Neuron (in vitro differentiated cells): ENCODE measurements around the gene MBD2.
"Not testable (repeated sequence)": the region's sequence is repeated elsewhere in the genome, so short reads cannot be mapped to it uniquely, and the experiment has no call there.

Experiments
- H2AFZ ChIP-seq: one replicate; pipeline ENCODE4 v1.6.1; 2013; ENCODE audit warnings: low read depth, mild to moderate bottlenecking, inconsistent platforms, low read length, moderate library complexity
- H3K27me3 ChIP-seq: one replicate; pipeline ENCODE4 v1.6.1; 2013; ENCODE audit warnings: low read length; ENCODE audit not compliant: insufficient read depth
- H3K36me3 ChIP-seq: one replicate; pipeline ENCODE4 v1.6.1; 2013; ENCODE audit warnings: low read length; ENCODE audit not compliant: insufficient read depth
- H3K4me1 ChIP-seq: one replicate; pipeline ENCODE4 v1.6.1; 2013; ENCODE audit warnings: low read length; ENCODE audit not compliant: insufficient read depth
- H3K4me3 ChIP-seq: 2 replicates; pipeline ENCODE4 v1.5.1; 2013; ENCODE audit warnings: mild to moderate bottlenecking, low read length, moderate library complexity
- H3K9me3 ChIP-seq: one replicate; pipeline ENCODE4 v1.6.1; 2013; ENCODE audit warnings: low read length

MBD2 gene

GRCh38 chr18:54228364-54228763 lies 3.9 kb upstream of the MBD2 start:
- Histone ChIP-seq H3K9me3 (no peaks in the 10 kb centered on the region), H3K27me3 (no peaks in the 10 kb centered on the region), H3K4me1 (peaks cover 13% of the 10 kb centered on the region)

GRCh38 chr18:54223568-54224241 lies 764 bp downstream of the MBD2 start:
- no peaks in the 10 kb centered on the region for H3K36me3 ChIP-seq
- no peak overlapping the region for H2AFZ ChIP-seq

More at GRCh38 chr18:54228364-54228763, 3.9 kb upstream of the MBD2 start:
- Histone ChIP-seq H2AFZ (no peak overlapping the region), H3K36me3 (no peaks in the 10 kb centered on the region), H3K4me3 (no peak overlapping the region)

GRCh38 chr18:54222922-54223567 lies 1.4 kb downstream of the MBD2 start:
- H2AFZ ChIP-seq = no peak overlapping the region
- no peaks in the 10 kb centered on the region for H3K36me3 ChIP-seq
- peak overlapping the region; percentile 91 for H3K4me3 ChIP-seq
- H3K9me3 ChIP-seq = no peaks in the 10 kb centered on the region
- no peaks in the 10 kb centered on the region for H3K27me3 ChIP-seq
- H3K4me1 ChIP-seq = peaks cover 22% of the 10 kb centered on the region

More at GRCh38 chr18:54223568-54224241, 764 bp downstream of the MBD2 start:
- Histone ChIP-seq H3K4me3 (peak overlapping the region; percentile 91), H3K4me1 (peaks cover 22% of the 10 kb centered on the region), H3K27me3 (no peaks in the 10 kb centered on the region), H3K9me3 (no peaks in the 10 kb centered on the region)

GRCh38 chr18:54220406-54220805 lies 4.1 kb downstream of the MBD2 start:
- Histone ChIP-seq H3K9me3 (no peaks in the 10 kb centered on the region), H3K36me3 (no peaks in the 10 kb centered on the region), H3K4me1 (peaks cover 22% of the 10 kb centered on the region), H3K27me3 (no peaks in the 10 kb centered on the region), H3K4me3 (no peak overlapping the region), H2AFZ (no peak overlapping the region)

- not testable (repeated sequence) for H3K9me3 ChIP-seq, H3K36me3 ChIP-seq, H2AFZ ChIP-seq, H3K4me3 ChIP-seq, H3K27me3 ChIP-seq
- peaks cover 18% of the 10 kb centered on the region for H3K4me1 ChIP-seq
These were observed 5.7 kb downstream of the MBD2 start for GRCh38 chr18:54218803-54219202.

- H3K36me3 ChIP-seq = no peaks in the 10 kb centered on the region
- no peak overlapping the region for H3K4me3 ChIP-seq
- peaks cover 14% of the 10 kb centered on the region for H3K4me1 ChIP-seq
- H3K27me3 ChIP-seq = no peaks in the 10 kb centered on the region
- H2AFZ ChIP-seq = no peak overlapping the region
- H3K9me3 ChIP-seq = no peaks in the 10 kb centered on the region
These were observed 6.2 kb downstream of the MBD2 start for GRCh38 chr18:54218299-54218698.

- Histone ChIP-seq H3K4me1 (peaks cover 7% of the 10 kb centered on the region), H3K4me3 (no peak overlapping the region), H2AFZ (no peak overlapping the region), H3K36me3 (no peaks in the 10 kb centered on the region), H3K9me3 (no peaks in the 10 kb centered on the region), H3K27me3 (no peaks in the 10 kb centered on the region)
These were observed 6.8 kb downstream of the MBD2 start for GRCh38 chr18:54217624-54218023.

GRCh38 chr18:54215069-54215468 lies 9.4 kb downstream of the MBD2 start:
- Histone ChIP-seq H2AFZ (no peak overlapping the region), H3K36me3 (no peaks in the 10 kb centered on the region), H3K27me3 (no peaks in the 10 kb centered on the region), H3K4me1 (no peaks in the 10 kb centered on the region), H3K9me3 (no peaks in the 10 kb centered on the region), H3K4me3 (no peak overlapping the region)

GRCh38 chr18:54210463-54210862 lies 14.0 kb downstream of the MBD2 start:
- Histone ChIP-seq H3K27me3 (no peaks in the 10 kb centered on the region), H3K9me3 (no peaks in the 10 kb centered on the region), H2AFZ (no peak overlapping the region), H3K4me1 (no peaks in the 10 kb centered on the region), H3K36me3 (no peaks in the 10 kb centered on the region), H3K4me3 (no peak overlapping the region)

GRCh38 chr18:54209471-54210180 lies 14.8 kb downstream of the MBD2 start:
- H2AFZ ChIP-seq = no peak overlapping the region
- H3K4me1 ChIP-seq = no peaks in the 10 kb centered on the region
- peaks cover 4% of the 10 kb centered on the region for H3K36me3 ChIP-seq
- H3K9me3 ChIP-seq = no peaks in the 10 kb centered on the region
- no peak overlapping the region for H3K4me3 ChIP-seq
- H3K27me3 ChIP-seq = no peaks in the 10 kb centered on the region

GRCh38 chr18:54206447-54206846 lies 18.0 kb downstream of the MBD2 start:
- H3K36me3 ChIP-seq = peaks cover 26% of the 10 kb centered on the region
- H3K9me3 ChIP-seq = peaks cover 4% of the 10 kb centered on the region
- no peak overlapping the region for H2AFZ ChIP-seq
- H3K4me3 ChIP-seq = no peak overlapping the region
- no peaks in the 10 kb centered on the region for H3K27me3 ChIP-seq
- H3K4me1 ChIP-seq = no peaks in the 10 kb centered on the region

- Histone ChIP-seq H3K27me3 (no peaks in the 10 kb centered on the region), H2AFZ (no peak overlapping the region), H3K4me1 (no peaks in the 10 kb centered on the region), H3K9me3 (peaks cover 4% of the 10 kb centered on the region), H3K4me3 (no peak overlapping the region), H3K36me3 (peaks cover 29% of the 10 kb centered on the region)
These were observed 18.5 kb downstream of the MBD2 start for GRCh38 chr18:54205959-54206358.

GRCh38 chr18:54205448-54205847 lies 19.0 kb downstream of the MBD2 start:
- not testable (repeated sequence) for H3K4me3 ChIP-seq, H2AFZ ChIP-seq

More at GRCh38 chr18:54205448-54205847, 19.0 kb downstream of the MBD2 start:
- not testable (repeated sequence) for H3K4me1 ChIP-seq, H3K9me3 ChIP-seq, H3K27me3 ChIP-seq
- peaks cover 31% of the 10 kb centered on the region for H3K36me3 ChIP-seq
